ENCODE measurements around the gene DLG4. TPM values are rescaled to one million over a fixed set of nuclear protein-coding genes. Genes with fewer than 3 reads are reported as not detected.
A peak's percentile ranks its signal among the peaks of the same experiment; 100 is the strongest.

Gene DLG4
- total and polyA plus RNA-seq, 2 donors (not counting 1 experiment from before 2014, with no cell fraction given) = 2.0 to 12.5 TPM

- intact Hi-C loops (cut with micrococcal nuclease) = loop anchor here (10.0 kb wide), 2 partner anchors 157 to 293 kb away; partner anchors contain the start of gene YBX2
- Mint-ChIP-seq H3K4me3 (no peak overlapping the region), H3K27me3 (peaks cover 26% of the 10 kb centered on the region), H3K27ac (no peak overlapping the region), H3K4me1 (peaks cover 19% of the 10 kb centered on the region), H3K9me3 (ENCODE audit: insufficient read depth) (no peaks in the 10 kb centered on the region)
- Histone ChIP-seq H3K4me1 (ENCODE audit: control insufficient read depth in 2 of 2, insufficient read depth in 2 of 2, low read length in 2 of 2) (peaks cover 12 to 18% of the 10 kb centered on the region in 2 donors), H3K9me3 (ENCODE audit: control extremely low read depth in 1 of 3, control insufficient read depth in 2 of 3, insufficient read depth in 1 of 3, low read length in 2 of 3) (no peaks in the 10 kb centered on the region), H3K4me2 (replicated peaks; ENCODE audit: low read depth, low read length, poor library complexity, severe bottlenecking) (no peak overlapping the region), H4K20me1 (ENCODE audit: control insufficient read depth, insufficient read depth, low read length, poor library complexity, severe bottlenecking) (no peaks in the 10 kb centered on the region), H2AFZ (ENCODE audit: insufficient read depth, low read depth, low read length, poor library complexity, severe bottlenecking) (no peak overlapping the region), H3K36me3 (replicated peaks in 1 of 2; ENCODE audit: control extremely low read depth in 1 of 2, control insufficient read depth in 1 of 2, extremely low read depth in 1 of 2, insufficient read depth in 2 of 2, low read length in 1 of 2) (no peaks in the 10 kb centered on the region), H3K4me3 (ENCODE audit: control extremely low read depth in 1 of 5, extremely low read depth in 1 of 5, insufficient read depth in 1 of 5, low read depth in 2 of 5, low read length in 4 of 5) (no peak overlapping the region), H3K27ac (ENCODE audit: low read length in 2 of 2) (no peak overlapping the region), H3K9ac (ENCODE audit: low read length) (no peak overlapping the region), H3K79me2 (ENCODE audit: control insufficient read depth, insufficient read depth, low read length) (no peaks in the 10 kb centered on the region), H3K27me3 (replicated peaks in 1 of 4; ENCODE audit: control extremely low read depth in 1 of 4, control insufficient read depth in 3 of 4, insufficient read depth in 4 of 4, low read length in 3 of 4) (peaks cover 0 to 12% (median 3%) of the 10 kb centered on the region in 4 experiments)
- ChIA-PET POLR2A (interaction anchor here (1.1 to 1.5 kb wide), 2 partner anchors 92 kb away, joined by 3 to 9 read pairs; no protein-coding TSS in a partner anchor), CTCF (interaction anchor here (0.8 to 11.8 kb wide), 27 partner anchors 9 to 294 kb away, joined by 3 to 584 read pairs (median 5); partner anchors contain the start of genes BCL6B, SLC16A11 and SLC16A13)
- no peak for DNase-seq
- TF ChIP-seq CTCF (IDR thresholded peaks at IDR 0.05) (no peak), EZH2 (IDR thresholded peaks at IDR 0.05; ENCODE audit: borderline replicate concordance, insufficient read depth, low read depth, low read length, poor library complexity, severe bottlenecking) (no peak)
- whole genome bisulfite sequencing (ENCODE audit: insufficient coverage) = 72% methylated on average over 10 of the region's 13 CpGs
- no peak for ATAC-seq (ENCODE audit: low read depth)
Observed at GRCh38 chr17:7137171-7137943, 82.3 kb downstream of the DLG4 start.

Small RNAs within 50 kb of the gene (small RNA-seq; reads per million reads assigned to genes)
- gene AC120057.4 (ENCODE audit: insufficient read length, low read depth, low replicate concordance) = not detected
- gene MIR324 (ENCODE audit: insufficient read length, low read depth, low replicate concordance) = 27.3 reads per million, percentile 91 among the genes with 10 or more reads in this experiment
- not detected for gene RF00019 (ENCODE audit: insufficient read length, low read depth, low replicate concordance)

Other genes with a start within 250 kb of the DLG4 start
Only the 30 nearest of the 33 such genes appear.
- 154 and 170 TPM in 2 replicates for gene RNASEK, start 207.2 kb downstream of the DLG4 start, total RNA-seq
- gene RNASEK, start 207.2 kb downstream of the DLG4 start, polyA plus RNA-seq = 179 and 221 TPM in 2 replicates
- gene BCL6B, start 196.8 kb downstream of the DLG4 start, total RNA-seq = 0.25 and 0.75 TPM in 2 replicates
- gene BCL6B, start 196.8 kb downstream of the DLG4 start, polyA plus RNA-seq = 0.12 and 0.34 TPM in 2 replicates
- 21.7 and 21.9 TPM in 2 replicates for gene SLC16A13, start 183.8 kb downstream of the DLG4 start, total RNA-seq
- gene SLC16A13, start 183.8 kb downstream of the DLG4 start, polyA plus RNA-seq = 4.8 and 7.4 TPM in 2 replicates
- gene SLC16A11, start 175.7 kb downstream of the DLG4 start, total RNA-seq = 30.7 and 31.9 TPM in 2 replicates
- gene SLC16A11, start 175.7 kb downstream of the DLG4 start, polyA plus RNA-seq = 2.8 and 10.0 TPM in 2 replicates
- gene CLEC10A, start 139.6 kb downstream of the DLG4 start, total RNA-seq = 0.24 TPM in 1 of 2 replicates, not detected in the other
- gene CLEC10A, start 139.6 kb downstream of the DLG4 start, polyA plus RNA-seq = 0.15 and 0.99 TPM in 2 replicates
- gene ASGR2, start 105.0 kb downstream of the DLG4 start, total RNA-seq = not detected in 2 replicates
- gene ASGR2, start 105.0 kb downstream of the DLG4 start, polyA plus RNA-seq = 0.30 and 1.00 TPM in 2 replicates
- 0.32 TPM in 1 of 2 replicates, not detected in the other for gene ASGR1, start 40.5 kb downstream of the DLG4 start, total RNA-seq
- 0.43 and 0.46 TPM in 2 replicates for gene ASGR1, start 40.5 kb downstream of the DLG4 start, polyA plus RNA-seq
- 640 and 655 TPM in 2 replicates for gene ACADVL, start 102 bp upstream of the DLG4 start, total RNA-seq
- gene ACADVL, start 102 bp upstream of the DLG4 start, polyA plus RNA-seq = 696 and 903 TPM in 2 replicates
- gene DVL2, start 14.7 kb upstream of the DLG4 start, total RNA-seq = 104 and 116 TPM in 2 replicates
- gene DVL2, start 14.7 kb upstream of the DLG4 start, polyA plus RNA-seq = 14.6 and 22.5 TPM in 2 replicates
- 42.3 and 45.8 TPM in 2 replicates for gene PHF23, start 19.6 kb upstream of the DLG4 start, total RNA-seq
- 15.7 and 17.6 TPM in 2 replicates for gene PHF23, start 19.6 kb upstream of the DLG4 start, polyA plus RNA-seq
- gene GABARAP, start 22.6 kb upstream of the DLG4 start, total RNA-seq = 350 and 371 TPM in 2 replicates
- 201 and 323 TPM in 2 replicates for gene GABARAP, start 22.6 kb upstream of the DLG4 start, polyA plus RNA-seq
- 160 and 162 TPM in 2 replicates for gene CTDNEP1, start 31.9 kb upstream of the DLG4 start, total RNA-seq
- gene CTDNEP1, start 31.9 kb upstream of the DLG4 start, polyA plus RNA-seq = 108 and 125 TPM in 2 replicates
- gene ELP5, start 32.4 kb upstream of the DLG4 start, total RNA-seq = 42.2 and 48.0 TPM in 2 replicates
- gene ELP5, start 32.4 kb upstream of the DLG4 start, polyA plus RNA-seq = 69.9 and 77.9 TPM in 2 replicates
- gene CLDN7, start 42.6 kb upstream of the DLG4 start, total RNA-seq = 1.2 TPM in 2 replicates
- 5.8 and 10.8 TPM in 2 replicates for gene CLDN7, start 42.6 kb upstream of the DLG4 start, polyA plus RNA-seq
- not detected in 2 replicates for gene SLC2A4, start 61.9 kb upstream of the DLG4 start, total RNA-seq
- not detected in 2 replicates for gene SLC2A4, start 61.9 kb upstream of the DLG4 start, polyA plus RNA-seq
- gene YBX2, start 74.8 kb upstream of the DLG4 start, total RNA-seq = 0.22 TPM in 1 of 2 replicates, not detected in the other
- gene YBX2, start 74.8 kb upstream of the DLG4 start, polyA plus RNA-seq = 0.15 TPM in 1 of 2 replicates, not detected in the other
- 233 and 236 TPM in 2 replicates for gene EIF5A, start 87.8 kb upstream of the DLG4 start, total RNA-seq
- 576 and 769 TPM in 2 replicates for gene EIF5A, start 87.8 kb upstream of the DLG4 start, polyA plus RNA-seq
- 128 and 137 TPM in 2 replicates for gene GPS2, start 95.5 kb upstream of the DLG4 start, total RNA-seq
- gene GPS2, start 95.5 kb upstream of the DLG4 start, polyA plus RNA-seq = 209 and 225 TPM in 2 replicates
- gene NEURL4, start 109.5 kb upstream of the DLG4 start, total RNA-seq = 85.2 and 89.2 TPM in 2 replicates
- gene NEURL4, start 109.5 kb upstream of the DLG4 start, polyA plus RNA-seq = 54.6 and 82.6 TPM in 2 replicates
- 371 and 392 TPM in 2 replicates for gene ACAP1, start 116.7 kb upstream of the DLG4 start, total RNA-seq
- gene ACAP1, start 116.7 kb upstream of the DLG4 start, polyA plus RNA-seq = 412 and 471 TPM in 2 replicates
- gene KCTD11, start 132.3 kb upstream of the DLG4 start, total RNA-seq = 13.4 and 15.4 TPM in 2 replicates
- gene KCTD11, start 132.3 kb upstream of the DLG4 start, polyA plus RNA-seq = 3.1 and 4.3 TPM in 2 replicates
- 0.25 TPM in 1 of 2 replicates, not detected in the other for gene TMEM95, start 135.3 kb upstream of the DLG4 start, total RNA-seq
- not detected in 2 replicates for gene TMEM95, start 135.3 kb upstream of the DLG4 start, polyA plus RNA-seq
- 10.0 and 11.7 TPM in 2 replicates for gene TNK1, start 161.3 kb upstream of the DLG4 start, total RNA-seq
- gene TNK1, start 161.3 kb upstream of the DLG4 start, polyA plus RNA-seq = 22.5 and 23.7 TPM in 2 replicates
- gene PLSCR3, start 174.7 kb upstream of the DLG4 start, total RNA-seq = 31.1 and 31.6 TPM in 2 replicates
- 82.3 and 122 TPM in 2 replicates for gene PLSCR3, start 174.7 kb upstream of the DLG4 start, polyA plus RNA-seq
- 64.5 and 67.8 TPM in 2 replicates for gene TMEM256, start 184.3 kb upstream of the DLG4 start, total RNA-seq
- gene TMEM256, start 184.3 kb upstream of the DLG4 start, polyA plus RNA-seq = 29.2 and 65.4 TPM in 2 replicates
- 1.7 and 3.4 TPM in 2 replicates for gene NLGN2, start 188.0 kb upstream of the DLG4 start, total RNA-seq
- 0.52 and 0.68 TPM in 2 replicates for gene NLGN2, start 188.0 kb upstream of the DLG4 start, polyA plus RNA-seq
- gene SPEM1, start 200.5 kb upstream of the DLG4 start, total RNA-seq = not detected in 2 replicates
- gene SPEM1, start 200.5 kb upstream of the DLG4 start, polyA plus RNA-seq = not detected in 2 replicates
- not detected in 2 replicates for gene SPEM2, start 205.8 kb upstream of the DLG4 start, total RNA-seq
- not detected in 2 replicates for gene SPEM2, start 205.8 kb upstream of the DLG4 start, polyA plus RNA-seq
- gene SPEM3, start 209.0 kb upstream of the DLG4 start, total RNA-seq = not detected in 2 replicates
- not detected in 2 replicates for gene SPEM3, start 209.0 kb upstream of the DLG4 start, polyA plus RNA-seq
- 17.7 and 19.1 TPM in 2 replicates for gene TMEM102, start 215.6 kb upstream of the DLG4 start, total RNA-seq
- 5.9 and 10.8 TPM in 2 replicates for gene TMEM102, start 215.6 kb upstream of the DLG4 start, polyA plus RNA-seq

Data from B cell (primary cell).